ENCODE measurements around the gene MALSU1.
"Not testable (repeated sequence)": the region's sequence is repeated elsewhere in the genome, so short reads cannot be mapped to it uniquely, and the experiment has no call there.

MALSU1 gene

GRCh38 chr7:23285657-23286646 is 13.2 kb upstream of the MALSU1 start:
- no peak for DNase-seq (ENCODE audit: low read depth)

DNA sequence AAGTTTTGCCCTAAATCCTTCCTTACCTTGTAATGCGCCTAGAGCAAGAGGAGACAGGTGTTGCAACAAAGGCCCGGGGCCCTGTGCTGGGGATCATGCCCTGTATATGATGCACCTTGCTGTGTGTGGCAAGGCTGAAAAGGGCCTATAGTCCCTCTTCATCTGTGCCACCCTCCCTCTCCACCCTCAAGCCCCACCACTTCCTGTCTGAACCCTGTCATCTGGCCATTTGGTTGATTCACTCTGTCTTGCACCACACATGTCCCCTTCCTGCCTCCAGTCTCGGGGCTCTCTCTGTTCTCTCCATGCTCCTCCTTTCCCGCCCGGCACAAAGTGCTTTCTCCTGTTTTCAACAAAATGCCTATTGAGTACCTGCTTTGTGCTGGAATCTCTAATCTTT is 11.5 kb upstream of the MALSU1 start:
- DNase-seq (ENCODE audit: low read depth), result no peak

DNA sequence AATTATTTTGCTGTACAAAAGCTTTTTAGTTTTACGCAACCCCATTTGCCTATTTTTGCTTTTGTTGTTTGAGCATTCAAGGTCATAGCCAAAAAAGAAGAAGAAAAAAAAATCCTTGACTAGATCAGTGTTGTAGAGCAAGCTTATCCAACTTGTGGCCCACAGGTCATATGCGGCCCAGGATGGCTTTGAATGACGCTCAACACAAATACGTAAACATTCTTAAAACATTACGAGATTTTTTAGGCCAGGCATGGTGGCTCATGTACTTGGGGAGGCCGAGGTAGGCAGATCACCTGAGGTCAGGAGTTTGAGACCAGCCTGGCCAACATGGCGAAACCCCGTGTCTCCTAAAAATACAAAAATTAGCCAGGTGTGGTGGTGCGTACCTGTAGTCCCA is 8.1 kb upstream of the MALSU1 start:
- DNase-seq (ENCODE audit: low read depth), result no peak

DNA sequence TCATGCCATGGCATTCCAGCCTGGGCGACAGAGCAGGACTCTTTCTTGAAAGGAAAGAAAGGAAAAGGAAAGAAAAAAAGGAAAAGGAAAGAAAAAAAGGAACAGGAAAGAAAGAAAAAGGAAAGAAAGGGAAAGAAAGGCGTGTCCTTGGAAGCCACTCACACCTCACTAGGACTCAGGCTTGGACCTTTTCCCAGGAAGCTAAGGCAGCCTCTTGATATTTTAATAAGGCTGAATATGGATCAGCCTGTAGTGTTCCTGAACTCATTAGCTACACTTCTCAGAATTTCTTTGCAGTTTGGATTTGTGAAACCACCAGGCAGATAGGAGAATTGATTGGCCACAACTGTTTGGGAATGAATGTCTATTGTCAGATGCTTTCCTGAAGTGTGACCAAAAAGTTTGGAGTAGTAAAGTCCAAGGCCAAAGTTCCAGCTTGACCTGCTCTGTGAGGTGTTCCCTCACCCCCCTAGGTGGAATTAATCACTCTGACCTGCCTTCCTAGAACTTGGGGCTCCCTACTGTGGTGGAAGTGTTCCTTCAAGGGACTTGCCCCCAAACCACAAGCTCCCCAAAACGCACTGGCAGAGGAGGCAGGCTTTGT is 7.1 kb upstream of the MALSU1 start:
- no peak for DNase-seq (ENCODE audit: low read depth)

DNA sequence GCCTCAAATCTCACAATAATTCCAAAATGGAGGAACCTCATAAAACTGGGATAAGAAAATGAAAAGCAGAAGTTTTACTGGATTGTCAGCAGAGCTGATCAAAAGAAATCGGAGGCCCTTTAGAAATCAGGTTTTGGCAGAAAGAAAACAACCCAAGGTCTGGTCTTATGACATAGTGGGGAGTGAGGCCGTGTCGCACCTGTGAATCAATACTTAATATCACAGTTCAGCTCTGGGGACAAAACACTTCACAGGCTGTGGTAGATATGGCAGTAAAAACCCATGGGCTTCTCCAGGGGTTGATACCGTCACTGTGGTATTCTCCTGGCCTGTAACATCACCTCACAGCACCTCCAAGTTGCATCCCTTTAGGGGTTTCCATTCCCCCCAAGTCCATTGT is 6.5 kb upstream of the MALSU1 start:
- no peak for DNase-seq (ENCODE audit: low read depth)

DNA sequence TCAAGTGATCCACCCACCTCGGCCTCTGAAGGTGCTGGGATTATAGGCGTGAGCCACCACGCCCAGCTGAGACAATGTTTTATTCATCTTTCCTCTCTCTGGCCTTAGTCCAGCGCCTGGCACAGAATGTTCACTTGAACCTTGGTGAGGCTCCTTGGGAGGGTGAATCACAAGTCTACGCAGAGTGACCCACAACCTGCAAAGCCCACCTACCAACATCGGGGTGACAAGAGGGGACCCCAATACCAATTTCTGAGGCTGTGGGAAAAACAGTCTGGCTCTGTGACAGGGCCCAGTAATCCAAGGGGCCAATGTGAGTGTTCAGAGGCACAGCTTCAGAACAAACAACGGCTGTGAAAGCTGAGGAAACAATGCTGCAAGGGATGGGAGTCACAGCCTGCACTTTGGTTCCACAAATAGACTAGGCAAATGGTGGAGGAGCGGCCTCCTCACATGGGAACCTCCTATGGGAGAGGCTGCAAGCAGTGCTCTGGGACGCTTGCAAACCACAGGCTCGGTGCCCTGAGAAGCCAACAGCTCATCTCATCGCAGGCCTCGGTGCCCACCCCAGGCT is 5.6 kb upstream of the MALSU1 start:
- DNase-seq (ENCODE audit: low read depth), result no peak

- no peak for DNase-seq (ENCODE audit: low read depth)
Measured at GRCh38 chr7:23294549-23295400, 4.4 kb upstream of the MALSU1 start.

DNA sequence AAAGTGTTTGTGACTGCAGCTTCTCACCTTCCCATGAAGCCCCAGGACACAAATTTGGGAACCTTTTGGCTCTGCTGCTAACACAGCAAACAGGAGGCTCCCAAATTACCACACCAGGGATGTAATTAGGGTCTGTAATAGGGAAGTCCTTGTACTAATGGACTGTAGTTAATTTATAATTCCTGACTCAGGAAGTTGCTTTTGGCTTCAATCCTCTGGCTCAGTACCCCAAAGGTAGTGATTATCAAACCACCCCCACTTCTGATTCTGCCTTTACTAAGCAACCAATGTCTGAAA is 3.8 kb upstream of the MALSU1 start:
- no peak for DNase-seq (ENCODE audit: low read depth)

GRCh38 chr7:23298141-23298881 is 828 bp upstream of the MALSU1 start:
- DNase-seq (ENCODE audit: low read depth), result no peak

- DNase-seq (ENCODE audit: low read depth), result no peak
Measured at GRCh38 chr7:23299770-23300300, 696 bp downstream of the MALSU1 start.

DNA sequence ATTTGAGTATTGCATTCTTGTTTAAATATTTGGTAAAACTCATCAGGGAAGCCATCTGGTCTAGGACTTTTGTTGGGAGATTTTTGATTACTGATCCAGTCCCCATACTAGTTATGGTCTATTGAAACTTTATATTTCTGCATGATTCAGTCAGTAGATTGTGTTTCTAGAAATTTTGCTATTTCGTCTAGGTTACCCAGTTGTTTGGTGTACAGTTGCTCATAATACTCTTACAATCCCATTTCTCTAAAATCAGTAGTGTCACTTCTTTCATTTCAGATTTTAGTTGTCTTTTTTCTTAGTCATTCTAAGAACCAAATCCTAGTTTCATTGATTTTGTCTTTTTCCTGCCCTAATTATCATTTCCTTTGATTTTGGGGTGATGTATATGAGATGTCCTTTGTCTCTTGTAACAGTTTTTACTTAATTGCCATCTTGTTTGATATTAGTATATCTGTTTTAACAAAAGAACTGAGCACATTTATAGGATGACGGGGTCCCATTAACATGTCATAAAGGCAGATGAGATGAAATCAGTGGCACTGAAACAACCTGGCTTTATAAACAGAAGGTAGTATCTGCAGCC is 7.9 kb downstream of the MALSU1 start:
- no peak for DNase-seq (ENCODE audit: low read depth)

- no peak for DNase-seq (ENCODE audit: low read depth)
Measured at GRCh38 chr7:23308754-23309153, 9.6 kb downstream of the MALSU1 start.

- DNase-seq (ENCODE audit: low read depth), result not testable (repeated sequence)
Measured at GRCh38 chr7:23312141-23312540, 13.0 kb downstream of the MALSU1 start.

DNA sequence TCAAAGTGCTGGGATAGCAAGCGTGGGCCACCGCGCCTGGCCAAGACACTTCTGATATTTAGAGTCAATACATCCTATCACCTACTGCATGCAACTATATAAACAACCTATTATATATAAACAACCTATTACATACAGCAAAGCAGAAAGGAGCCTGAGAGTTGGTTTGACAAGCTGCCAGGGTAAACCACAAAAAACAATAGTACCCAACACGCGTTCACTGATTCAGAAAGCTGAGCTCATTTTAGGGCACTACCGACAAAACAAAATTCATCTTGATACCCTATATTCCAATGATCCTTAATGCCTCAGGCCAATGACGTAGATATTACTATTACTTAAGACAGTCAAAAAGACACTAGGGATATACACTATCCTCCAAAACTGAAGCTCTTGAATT is 16.2 kb downstream of the MALSU1 start:
- DNase-seq (ENCODE audit: low read depth), result no peak

GRCh38 chr7:23331132-23331531 is 32.0 kb downstream of the MALSU1 start:
- no peak for DNase-seq (ENCODE audit: low read depth)

DNA sequence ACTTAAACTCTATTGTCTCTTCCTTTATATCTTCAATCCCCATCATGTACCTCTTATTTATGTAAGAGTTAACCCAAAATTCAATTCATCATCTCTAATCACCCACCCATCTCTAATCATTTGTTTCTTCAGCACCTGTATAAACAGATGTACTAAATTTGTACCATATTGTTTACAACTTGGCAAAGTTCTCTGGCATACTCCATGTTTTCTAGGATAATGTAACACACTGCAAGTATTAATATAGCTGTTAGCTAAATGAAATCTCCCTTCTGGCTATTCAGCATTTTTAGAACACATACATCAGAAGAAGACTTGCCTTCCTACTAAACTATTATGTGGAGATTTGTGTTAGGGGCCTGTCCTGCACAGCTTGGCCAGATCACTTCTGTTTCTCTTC is 33.1 kb downstream of the MALSU1 start:
- no peak for DNase-seq (ENCODE audit: low read depth)

GRCh38 chr7:23332910-23333612 is 33.9 kb downstream of the MALSU1 start:
- no peak for DNase-seq (ENCODE audit: low read depth)

- peak; percentile 96 for DNase-seq (ENCODE audit: low read depth)
Measured at GRCh38 chr7:23333671-23334246, 34.6 kb downstream of the MALSU1 start.

GRCh38 chr7:23334482-23335056 is 35.4 kb downstream of the MALSU1 start:
- DNase-seq (ENCODE audit: low read depth), result peak; percentile 93

DNA sequence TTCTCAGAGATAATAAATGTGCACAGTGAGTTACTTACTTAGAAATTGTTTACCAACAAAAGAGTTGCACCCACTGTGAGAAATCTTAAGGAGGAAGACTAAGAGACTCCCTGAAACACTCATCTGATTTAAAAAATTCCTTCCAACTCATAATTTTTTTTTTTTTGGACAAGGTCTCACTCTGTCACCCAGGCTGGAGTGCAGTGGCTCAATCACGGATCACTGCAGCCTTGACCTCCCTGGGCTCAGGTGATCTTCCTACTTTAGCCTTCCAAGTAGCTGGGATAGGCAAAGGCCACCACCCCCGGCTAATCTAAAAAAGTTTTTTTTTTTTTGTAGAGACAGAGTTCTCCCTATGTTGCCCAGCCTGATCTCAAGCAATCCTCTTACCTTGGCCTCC is 36.0 kb downstream of the MALSU1 start:
- no peak for DNase-seq (ENCODE audit: low read depth)
